ENCODE measurements around the gene C1QTNF6.

Gene C1QTNF6

DNA sequence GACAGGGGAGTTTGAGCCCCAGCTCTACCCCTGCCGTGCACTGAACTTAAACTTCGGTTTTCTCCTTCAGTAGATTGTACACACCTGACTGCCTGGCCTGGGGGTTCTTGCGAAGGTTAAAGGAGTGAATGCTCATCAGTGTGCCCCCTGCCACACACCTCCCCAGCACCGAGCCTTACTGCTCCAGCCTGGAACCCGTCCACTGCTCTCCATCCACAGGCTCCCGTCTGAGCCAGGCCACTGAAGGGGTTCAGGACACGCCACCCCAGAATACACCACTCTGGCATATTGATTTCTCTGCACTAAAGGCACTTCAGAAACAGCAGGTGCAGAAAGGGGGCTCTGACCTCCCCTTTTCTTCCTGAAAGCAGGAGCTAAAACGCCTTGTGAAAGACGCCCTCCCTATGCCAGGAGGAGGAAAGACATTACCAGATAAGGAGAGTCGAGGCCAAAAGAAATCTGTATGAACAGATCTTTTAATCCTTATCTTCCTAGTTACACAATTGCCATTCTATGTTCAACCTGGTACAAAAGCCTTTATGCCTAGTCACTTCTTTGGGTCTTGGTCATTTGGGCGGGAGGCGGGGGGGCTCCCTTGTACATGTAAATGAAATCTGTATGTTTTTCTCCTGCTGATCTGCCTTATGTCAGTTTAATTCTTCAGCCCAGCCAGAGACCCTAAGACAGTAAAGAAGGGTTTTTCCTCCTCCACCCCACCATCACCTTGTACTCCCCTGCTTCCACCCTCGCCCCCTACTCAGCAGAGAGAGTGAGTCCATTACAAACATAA, 26.1 kb upstream of the C1QTNF6 start:
- Mint-ChIP-seq H3K36me3 (ENCODE audit: low read depth) (no peaks in the 10 kb centered on the region), H3K9me3 (no peaks in the 10 kb centered on the region), H3K27me3 (no peaks in the 10 kb centered on the region), H3K27ac (no peak overlapping the region), H3K4me1 (ENCODE audit: low read depth) (peaks cover 37% of the 10 kb centered on the region), H3K4me3 (no peak overlapping the region)

DNA sequence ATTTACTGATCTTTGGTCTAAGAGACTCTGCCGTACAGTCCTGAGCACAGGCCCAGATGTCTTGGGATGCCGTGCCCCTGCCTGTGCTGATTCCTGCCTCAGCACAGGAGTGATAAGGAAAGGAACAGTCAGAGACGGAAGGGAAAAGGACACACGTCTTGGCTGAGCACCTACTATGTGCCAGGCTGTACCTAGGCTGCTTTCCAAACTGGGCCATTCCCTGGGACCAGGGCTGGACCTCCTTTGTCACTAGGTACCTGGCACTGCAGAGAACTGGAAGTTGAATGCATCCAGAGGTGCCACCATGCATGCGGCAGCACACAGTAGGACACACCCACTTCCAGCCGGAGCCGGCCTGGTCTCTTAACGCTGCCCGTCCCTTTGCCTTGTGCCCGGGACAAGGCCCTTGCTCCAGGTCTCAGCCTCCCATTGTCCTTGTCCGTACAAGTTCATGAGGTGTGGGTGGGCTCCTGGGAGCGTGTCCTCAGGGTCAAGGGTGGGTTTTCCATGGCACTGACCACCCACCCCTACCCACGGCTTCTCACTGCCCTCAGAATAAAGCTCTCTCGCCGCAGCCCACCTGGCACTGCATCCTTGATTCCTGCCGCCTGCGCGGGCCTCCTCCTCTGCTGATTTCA, 25.3 kb upstream of the C1QTNF6 start:
- Mint-ChIP-seq H3K9me3 (no peaks in the 10 kb centered on the region), H3K36me3 (ENCODE audit: low read depth) (no peaks in the 10 kb centered on the region), H3K4me1 (ENCODE audit: low read depth) (peaks cover 37% of the 10 kb centered on the region), H3K4me3 (no peak overlapping the region), H3K27me3 (no peaks in the 10 kb centered on the region), H3K27ac (no peak overlapping the region)

DNA sequence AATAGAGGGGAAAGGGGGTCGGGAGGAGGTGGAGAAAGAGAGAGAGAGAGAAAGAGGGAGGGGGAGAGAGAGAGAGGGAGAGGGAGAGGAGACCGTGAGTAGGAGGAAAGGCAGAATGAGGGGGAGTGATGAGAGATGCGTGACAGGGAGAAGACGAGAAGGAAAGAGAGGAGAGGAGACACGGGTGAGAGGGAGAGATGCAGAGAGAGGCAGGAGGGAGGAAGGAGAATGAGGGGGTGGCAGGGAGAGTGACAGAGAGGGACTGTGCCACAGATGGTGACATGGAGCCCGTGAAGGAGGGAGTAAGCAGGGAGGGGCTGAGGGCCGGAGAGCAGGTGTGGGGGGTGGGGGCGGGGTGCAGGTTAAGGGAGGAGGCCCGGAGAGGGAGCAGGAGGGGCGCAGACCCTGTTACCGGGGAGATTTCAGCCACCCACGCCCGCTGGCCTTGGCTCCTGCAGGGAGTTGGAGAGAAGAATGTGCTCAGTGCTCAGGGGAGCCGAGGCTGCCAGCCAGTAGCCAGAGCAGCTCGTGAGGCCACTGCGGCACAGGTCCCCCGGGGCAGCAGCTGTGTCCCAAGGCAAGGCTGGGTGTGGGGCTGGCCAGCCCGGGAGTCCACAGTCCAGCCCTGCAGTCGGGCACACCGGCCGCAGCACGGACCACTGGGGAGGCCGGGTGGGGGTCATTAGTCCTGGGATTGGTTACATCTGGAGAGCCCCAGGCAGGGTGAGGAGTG, 24.3 kb upstream of the C1QTNF6 start, which contains the start of gene SSTR3:
SSTR3 (minus strand) TSS at position 304 of the 733 bp plus-strand sequence. CDS start 4,674 bp downstream, outside the sequence.
- Mint-ChIP-seq H3K4me1 (ENCODE audit: low read depth) (peaks cover 37% of the 10 kb centered on the region), H3K9me3 (no peaks in the 10 kb centered on the region), H3K27me3 (no peaks in the 10 kb centered on the region), H3K36me3 (ENCODE audit: low read depth) (no peaks in the 10 kb centered on the region), H3K4me3 (no peak within 1 kb of the TSS), H3K27ac (peak within 1 kb of the TSS; percentile 49)

DNA sequence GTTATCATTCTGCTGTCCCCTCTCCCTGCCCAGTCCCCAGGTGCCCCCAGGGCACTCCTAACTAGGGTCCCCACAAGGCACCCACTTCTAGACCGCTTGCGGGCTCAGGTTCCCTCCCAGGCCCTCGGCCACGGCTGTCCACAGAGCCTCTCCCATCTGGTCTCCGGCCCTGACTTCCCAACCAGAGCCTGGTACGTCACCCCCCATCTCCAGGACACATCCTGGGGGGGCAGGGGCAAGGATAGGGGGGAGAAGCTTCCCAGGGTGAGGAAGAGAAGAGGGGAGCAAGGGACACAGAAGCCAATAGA, 23.8 kb upstream of the C1QTNF6 start:
- H3K27me3 Mint-ChIP-seq = no peaks in the 10 kb centered on the region
- no peaks in the 10 kb centered on the region for H3K36me3 Mint-ChIP-seq (ENCODE audit: low read depth)
- H3K4me3 Mint-ChIP-seq = no peak overlapping the region
- H3K9me3 Mint-ChIP-seq = no peaks in the 10 kb centered on the region
- H3K27ac Mint-ChIP-seq = no peak overlapping the region
- peaks cover 33% of the 10 kb centered on the region for H3K4me1 Mint-ChIP-seq (ENCODE audit: low read depth)

DNA sequence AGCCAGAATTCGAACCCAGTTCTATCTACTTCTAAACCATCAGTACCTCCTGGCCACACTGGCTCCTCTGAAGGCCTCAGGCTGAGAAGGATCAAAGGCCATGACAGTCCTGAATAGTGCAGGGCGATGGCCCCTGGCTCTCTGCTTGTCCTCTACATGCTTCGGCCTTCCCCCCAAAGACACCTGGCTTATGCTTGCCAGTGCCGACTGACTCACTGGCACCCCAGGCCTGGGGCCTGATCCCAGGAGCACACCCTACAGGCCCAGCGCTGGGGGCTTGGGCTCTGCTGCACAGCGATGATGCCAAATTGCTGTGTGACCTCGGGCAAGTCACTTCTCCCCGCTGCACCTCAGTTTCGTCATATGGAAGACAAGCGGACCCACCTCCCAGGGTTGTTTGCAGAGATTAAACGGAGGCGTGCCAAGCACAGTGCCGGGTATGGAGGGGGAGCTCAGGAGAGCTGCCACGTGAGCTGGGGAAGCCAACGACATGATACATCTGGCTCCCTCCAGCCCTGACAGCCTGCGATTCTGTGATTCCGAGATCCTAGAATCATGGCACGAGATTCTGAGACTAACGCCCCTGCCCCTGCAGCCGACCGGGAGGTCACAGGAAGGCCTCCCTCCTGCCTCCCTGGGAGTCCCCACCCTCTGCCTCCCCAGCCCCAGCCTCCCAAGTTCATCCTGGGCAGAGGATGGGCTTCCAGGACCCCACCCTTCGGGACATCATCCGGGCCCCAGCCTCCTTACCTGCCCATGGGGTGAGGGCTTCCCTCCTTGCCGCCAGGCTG, 23.2 kb upstream of the C1QTNF6 start:
- Mint-ChIP-seq H3K4me3 (no peak overlapping the region), H3K27me3 (no peaks in the 10 kb centered on the region), H3K9me3 (no peaks in the 10 kb centered on the region), H3K4me1 (ENCODE audit: low read depth) (peaks cover 28% of the 10 kb centered on the region), H3K27ac (no peak overlapping the region), H3K36me3 (ENCODE audit: low read depth) (no peaks in the 10 kb centered on the region)

DNA sequence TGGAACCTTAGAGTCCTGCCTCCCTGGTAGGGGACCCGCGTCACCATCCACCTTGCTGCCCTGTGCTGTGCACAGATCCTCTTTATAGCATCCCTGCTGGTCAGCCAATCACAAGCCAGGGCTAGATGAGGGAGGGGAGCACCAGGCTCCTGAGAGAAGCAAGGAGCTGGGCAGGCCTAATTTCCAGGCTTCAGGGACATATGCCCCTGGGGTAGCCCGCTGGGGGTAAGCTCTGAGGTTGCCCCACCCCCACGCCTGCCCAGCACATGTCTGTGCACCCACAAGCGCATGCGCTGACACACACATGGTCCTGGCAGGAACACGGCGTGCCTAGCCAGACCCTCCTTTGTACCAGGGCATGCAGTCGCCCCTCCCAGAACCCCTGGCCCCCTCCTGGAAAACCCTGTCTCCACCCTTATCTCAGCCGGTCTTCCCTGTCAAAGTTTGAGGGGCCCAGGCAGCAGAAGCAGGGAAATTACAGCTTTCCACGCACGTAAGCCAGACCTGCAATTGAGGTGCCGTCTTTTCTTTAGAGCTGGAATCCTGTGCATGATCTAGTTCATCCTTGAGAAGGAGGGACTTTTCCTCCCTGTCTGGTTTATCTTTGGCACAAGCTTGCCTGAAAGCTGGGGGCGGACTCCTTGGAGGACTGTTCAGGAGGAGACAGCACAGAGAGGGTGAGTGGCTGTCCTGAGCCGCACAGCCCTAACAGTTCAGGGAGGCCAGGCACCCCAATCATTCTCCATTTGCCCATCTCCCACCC, 22.2 kb upstream of the C1QTNF6 start:
- Mint-ChIP-seq H3K9me3 (no peaks in the 10 kb centered on the region), H3K27ac (peak overlapping the region; percentile 2), H3K4me1 (ENCODE audit: low read depth) (peaks cover 34% of the 10 kb centered on the region), H3K36me3 (ENCODE audit: low read depth) (no peaks in the 10 kb centered on the region), H3K4me3 (no peak overlapping the region), H3K27me3 (no peaks in the 10 kb centered on the region)

DNA sequence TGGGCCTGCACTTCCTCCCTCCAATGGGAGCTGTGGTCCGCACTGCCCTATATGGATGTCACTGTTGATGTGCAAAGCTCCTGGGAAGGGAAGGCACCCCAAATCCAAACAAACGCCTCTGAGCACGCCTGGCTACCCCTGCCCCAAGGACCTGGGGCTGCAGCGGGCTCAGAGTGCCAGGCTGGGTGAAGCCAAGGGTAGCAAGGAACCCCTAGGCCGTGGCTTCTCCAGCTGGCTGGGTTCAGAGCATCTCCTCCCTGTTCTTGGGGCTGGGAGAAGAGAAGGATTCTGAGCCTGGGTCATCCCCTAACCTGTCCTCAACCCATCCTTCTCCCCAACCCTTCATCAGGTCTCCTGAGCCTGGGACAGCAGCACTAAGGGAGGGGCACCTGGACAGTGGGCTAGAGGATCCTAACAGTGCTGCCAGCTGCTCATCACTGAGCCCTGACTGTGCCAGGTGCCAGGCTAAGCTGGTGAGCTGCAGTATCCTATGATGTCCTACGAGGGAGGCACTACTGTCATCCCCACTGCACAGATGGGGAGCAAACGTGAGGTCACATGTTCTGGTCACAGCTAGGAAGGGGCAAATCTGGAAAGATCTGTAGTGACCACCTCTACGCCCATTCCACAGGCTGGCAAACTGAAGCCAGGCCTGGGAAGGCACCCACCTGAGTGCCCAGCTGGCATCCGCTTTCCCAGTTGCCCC, 21.2 kb upstream of the C1QTNF6 start:
- Mint-ChIP-seq H3K4me3 (no peak overlapping the region), H3K4me1 (ENCODE audit: low read depth) (peaks cover 37% of the 10 kb centered on the region), H3K9me3 (no peaks in the 10 kb centered on the region), H3K27ac (no peak overlapping the region), H3K36me3 (ENCODE audit: low read depth) (no peaks in the 10 kb centered on the region), H3K27me3 (no peaks in the 10 kb centered on the region)

DNA sequence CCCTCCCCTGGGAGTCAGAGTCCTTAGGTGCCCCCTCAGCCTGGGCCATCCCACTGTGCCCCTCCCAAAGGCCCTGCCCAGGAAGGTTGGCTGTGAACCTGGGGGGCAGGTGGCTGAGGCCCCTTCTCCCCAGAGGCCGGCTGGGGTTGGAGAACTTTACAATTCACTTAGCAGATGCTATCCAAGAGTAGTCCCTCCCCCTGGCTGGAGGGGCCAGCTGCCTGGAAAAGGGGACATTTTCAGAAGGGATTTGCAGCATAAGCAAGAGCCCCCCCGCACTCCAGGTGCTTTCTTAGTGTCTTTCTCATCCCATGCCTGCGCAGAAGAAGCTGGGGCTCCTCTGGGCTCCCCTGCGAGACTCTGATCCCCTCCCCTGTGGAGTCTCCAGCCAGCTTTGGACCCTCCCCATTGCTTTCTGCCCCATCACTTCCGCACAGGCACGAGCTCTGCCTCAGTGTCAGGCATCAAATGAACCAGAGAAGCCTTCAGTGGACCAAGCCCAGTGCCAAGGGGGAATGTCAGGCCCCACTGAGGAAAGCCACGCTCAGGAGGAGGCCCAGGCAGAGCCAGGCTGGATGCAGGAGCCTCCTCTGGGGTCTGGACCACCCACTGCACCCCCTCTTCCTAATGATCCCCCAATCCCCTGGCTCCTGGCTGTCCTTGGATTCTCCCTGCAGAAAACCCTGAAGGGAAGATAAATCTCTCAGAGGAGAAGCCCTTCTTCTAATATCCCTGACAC, 20.5 kb upstream of the C1QTNF6 start:
- Mint-ChIP-seq H3K27me3 (no peaks in the 10 kb centered on the region), H3K9me3 (no peaks in the 10 kb centered on the region), H3K4me3 (no peak overlapping the region), H3K4me1 (ENCODE audit: low read depth) (peaks cover 37% of the 10 kb centered on the region), H3K27ac (peak overlapping the region; percentile 40), H3K36me3 (ENCODE audit: low read depth) (no peaks in the 10 kb centered on the region)

DNA sequence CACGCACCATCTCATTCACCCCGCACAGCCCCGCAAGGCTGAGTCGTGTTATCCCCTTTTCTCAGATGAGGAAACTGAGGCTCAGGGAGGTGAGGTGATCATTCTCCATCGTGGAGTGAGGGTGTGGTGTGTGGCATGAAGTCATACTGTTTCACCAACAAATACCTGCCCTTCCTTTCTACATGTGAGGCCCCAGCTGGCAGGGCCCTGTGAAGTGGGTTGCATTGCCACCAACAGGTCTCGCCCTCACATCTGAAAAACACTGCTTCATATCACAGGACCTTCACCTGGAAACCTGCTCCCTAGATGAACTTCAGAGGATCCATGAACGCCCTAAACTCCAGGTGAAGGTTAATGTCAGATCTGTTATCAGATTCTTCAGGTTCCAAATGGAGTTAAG, 19.9 kb upstream of the C1QTNF6 start:
- Mint-ChIP-seq H3K4me1 (ENCODE audit: low read depth) (peaks cover 37% of the 10 kb centered on the region), H3K36me3 (ENCODE audit: low read depth) (no peaks in the 10 kb centered on the region), H3K9me3 (no peaks in the 10 kb centered on the region), H3K27ac (peak overlapping the region; percentile 40), H3K27me3 (no peaks in the 10 kb centered on the region), H3K4me3 (no peak overlapping the region)

DNA sequence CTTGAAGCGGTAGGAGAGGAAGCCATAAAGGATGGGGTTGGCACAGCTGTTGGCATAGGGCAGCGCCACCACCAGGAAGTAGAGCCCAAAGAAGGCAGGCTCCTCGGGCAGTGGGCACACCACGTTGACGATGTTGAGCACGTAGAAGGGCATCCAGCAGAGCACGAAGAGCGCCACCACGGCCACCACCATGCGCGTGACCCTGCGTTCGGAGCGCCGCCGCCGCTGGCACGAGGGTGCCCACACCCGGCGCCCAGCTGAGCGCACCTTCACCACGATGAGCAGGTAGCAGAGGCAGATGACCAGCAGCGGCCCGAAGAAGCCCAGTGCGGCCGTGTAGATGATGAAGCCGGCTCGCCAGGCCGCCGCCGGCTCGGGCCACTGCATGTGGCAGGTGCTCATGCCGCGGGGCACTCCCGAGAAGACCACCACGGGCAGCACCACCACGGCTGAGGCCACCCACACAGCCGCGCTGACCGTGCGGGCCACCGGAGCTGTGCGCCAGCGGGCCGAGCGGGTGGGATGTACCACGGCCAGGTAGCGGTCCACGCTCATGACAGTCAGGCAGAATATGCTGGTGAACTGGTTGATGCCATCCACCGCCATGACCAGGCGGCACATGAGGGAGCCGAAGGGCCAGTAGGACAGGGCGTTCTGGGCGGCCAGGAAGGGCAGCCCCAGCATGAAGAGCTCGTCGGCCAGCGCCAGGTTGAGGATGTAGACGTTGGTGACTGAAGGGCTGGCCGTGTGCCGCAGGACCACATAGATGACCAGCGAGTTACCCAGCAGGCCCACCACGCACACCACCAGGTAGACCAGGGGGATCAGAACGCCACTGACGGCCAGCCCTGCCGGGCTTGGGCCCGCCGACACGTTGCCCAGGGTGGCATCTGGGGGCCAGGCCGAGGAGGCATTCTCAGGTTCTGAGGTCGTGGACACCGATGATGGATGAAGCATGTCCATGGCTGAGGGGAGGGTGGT, 19.1 kb upstream of the C1QTNF6 start:
- H3K9me3 Mint-ChIP-seq = no peaks in the 10 kb centered on the region
- H3K4me3 Mint-ChIP-seq = no peak overlapping the region
- H3K4me1 Mint-ChIP-seq (ENCODE audit: low read depth) = peaks cover 37% of the 10 kb centered on the region
- no peaks in the 10 kb centered on the region for H3K36me3 Mint-ChIP-seq (ENCODE audit: low read depth)
- peak overlapping the region; percentile 49 for H3K27ac Mint-ChIP-seq
- H3K27me3 Mint-ChIP-seq = no peaks in the 10 kb centered on the region

DNA sequence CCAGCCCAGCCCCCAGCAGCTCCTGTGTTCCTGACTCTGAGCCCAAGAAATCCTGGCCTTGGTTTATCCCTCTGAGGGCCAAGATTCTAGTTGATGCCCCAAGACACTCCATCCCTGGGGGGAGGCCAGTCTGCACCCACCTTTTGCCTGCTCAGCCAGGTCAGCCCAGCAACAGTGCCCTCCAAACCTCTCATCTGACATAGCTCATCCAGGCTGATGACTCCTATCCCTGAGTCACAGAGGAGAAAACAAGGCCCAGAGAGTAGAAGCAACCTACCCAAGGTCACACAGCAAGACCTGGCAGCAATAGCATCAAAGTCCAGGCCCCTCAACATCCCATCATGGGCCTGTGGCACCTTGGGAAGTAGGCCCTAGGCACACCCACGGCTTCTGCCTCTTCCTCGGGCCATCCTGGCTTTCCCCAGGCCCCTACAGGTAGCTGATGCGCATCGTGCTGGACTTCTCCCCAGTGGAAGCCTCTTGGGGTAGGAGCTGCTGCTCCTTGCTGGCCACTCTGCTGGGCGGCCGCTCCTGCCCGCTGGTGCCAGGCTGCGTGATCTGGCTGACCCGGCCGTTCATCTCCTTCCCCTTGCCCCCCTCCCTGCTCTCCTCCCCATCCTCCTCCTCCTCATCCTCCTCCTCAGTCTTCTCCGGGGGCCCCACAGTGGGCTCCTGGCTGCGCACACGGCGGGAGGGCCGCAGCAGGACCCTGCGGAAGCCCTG, 18.2 kb upstream of the C1QTNF6 start:
- H3K27ac Mint-ChIP-seq = no peak overlapping the region

DNA sequence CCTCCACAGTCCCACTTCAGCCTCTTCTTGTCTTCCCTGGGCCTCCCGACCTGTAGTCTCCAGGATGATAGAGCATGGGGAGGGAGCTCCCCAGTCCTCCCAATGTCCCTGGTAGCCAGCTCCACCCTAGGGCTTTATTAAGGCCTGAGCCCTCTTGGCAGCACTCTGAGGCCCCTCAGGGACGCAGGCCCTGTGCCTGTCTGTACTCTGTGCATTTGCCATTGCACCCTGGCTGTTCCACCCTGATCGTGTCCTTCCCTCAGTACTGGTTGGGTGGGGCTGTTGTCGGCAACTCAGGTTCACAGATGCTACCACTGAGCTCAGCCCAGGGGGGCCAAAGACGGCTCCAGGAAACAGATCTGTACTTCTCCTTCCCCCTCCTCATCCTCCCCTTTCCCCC, 17.0 kb upstream of the C1QTNF6 start:
- H3K27me3 Mint-ChIP-seq = no peaks in the 10 kb centered on the region
- no peaks in the 10 kb centered on the region for H3K36me3 Mint-ChIP-seq (ENCODE audit: low read depth)
- no peaks in the 10 kb centered on the region for H3K9me3 Mint-ChIP-seq
- peaks cover 38% of the 10 kb centered on the region for H3K4me1 Mint-ChIP-seq (ENCODE audit: low read depth)
- H3K4me3 Mint-ChIP-seq = no peak overlapping the region
- H3K27ac Mint-ChIP-seq = no peak overlapping the region

More for the DNA sequence above, 18.2 kb upstream of the C1QTNF6 start:
- Mint-ChIP-seq H3K4me3 (no peak overlapping the region), H3K27me3 (no peaks in the 10 kb centered on the region), H3K36me3 (ENCODE audit: low read depth) (no peaks in the 10 kb centered on the region), H3K9me3 (no peaks in the 10 kb centered on the region), H3K4me1 (ENCODE audit: low read depth) (peaks cover 37% of the 10 kb centered on the region)

Data from stimulated activated naive CD8-positive, alpha-beta T cell treated with anti-CD3 and anti-CD28 coated beads, Interleukin-15, Interleukin-2, amounts not matched to agents 100 ng/mL and 50 ng/mL, for 24 hours (primary cell).